GM23248 (cell line): ENCODE results near the gene GDF11. TPM values are rescaled to one million over a fixed set of nuclear protein-coding genes. Genes with fewer than 3 reads are reported as not detected.

ENCODE experiments used
- DNase-seq: peaks from one replicate; pipeline ENCODE4 v3.0.0-alpha.2; 2015
- H2AFZ ChIP-seq: fragments of 200-600 bp; sonication (generic); 2 replicates; pipeline ENCODE4 v1.6.1; 2016; ENCODE audit warnings: antibody characterized with exemption
- H3F3A ChIP-seq: fragments of 200-600 bp; sonication (generic); 2 replicates; pipeline ENCODE4 v1.6.1; 2016; ENCODE audit warnings: mild to moderate bottlenecking, antibody characterized with exemption, mixed run types; ENCODE audit not compliant: insufficient read depth
- H3K27ac ChIP-seq: fragments of 200-600 bp; sonication (generic); 2 replicates; pipeline ENCODE4 v1.5.1; 2016; ENCODE audit warnings: mild to moderate bottlenecking
- H3K27me3 ChIP-seq: fragments of 200-600 bp; sonication (generic); replicated peaks from 2 replicates; pipeline ENCODE4 v1.6.1; 2016; ENCODE audit warnings: mild to moderate bottlenecking; ENCODE audit not compliant: insufficient read depth
- H3K36me3 ChIP-seq: fragments of 200-600 bp; sonication (generic); 2 replicates; pipeline ENCODE4 v1.6.1; 2016; ENCODE audit warnings: low read depth, mild to moderate bottlenecking
- H3K4me1 ChIP-seq: fragments of 200-600 bp; sonication (generic); 2 replicates; pipeline ENCODE4 v1.6.1; 2016; ENCODE audit warnings: mild to moderate bottlenecking; ENCODE audit not compliant: insufficient read depth
- H3K4me2 ChIP-seq: fragments of 200-600 bp; sonication (generic); one replicate; pipeline ENCODE4 v1.6.1; 2016; ENCODE audit warnings: mild to moderate bottlenecking; ENCODE audit not compliant: unreplicated experiment
- H3K4me3 ChIP-seq: fragments of 200-600 bp; sonication (generic); 2 replicates; pipeline ENCODE4 v1.5.1; 2016; ENCODE audit warnings: mild to moderate bottlenecking
- H3K79me2 ChIP-seq: fragments of 200-600 bp; sonication (generic); 2 replicates; pipeline ENCODE4 v1.6.1; 2016; ENCODE audit warnings: mild to moderate bottlenecking; ENCODE audit not compliant: insufficient read depth
- H3K9ac ChIP-seq: fragments of 200-600 bp; sonication (generic); 2 replicates; pipeline ENCODE4 v1.6.1; 2016; ENCODE audit warnings: mild to moderate bottlenecking
- H3K9me2 ChIP-seq: fragments of 200-600 bp; sonication (generic); 2 replicates; pipeline ENCODE4 v1.6.1; 2016; ENCODE audit warnings: mixed run types, mild to moderate bottlenecking, moderate library complexity; ENCODE audit not compliant: insufficient read depth
- H3K9me3 ChIP-seq: fragments of 200-600 bp; sonication (generic); one replicate; pipeline ENCODE4 v1.6.1; 2017; ENCODE audit warnings: low read depth
- H4K20me1 ChIP-seq: fragments of 200-600 bp; sonication (generic); 2 replicates; pipeline ENCODE4 v1.6.0; 2016; ENCODE audit not compliant: insufficient read depth
- EZH2 ChIP-seq: fragments of 200-600 bp; sonication (generic); IDR thresholded peaks from 2 replicates; pipeline ENCODE4 v1.6.1; 2018; ENCODE audit warnings: antibody characterized with exemption, mild to moderate bottlenecking; ENCODE audit not compliant: insufficient read depth, poor library complexity, severe bottlenecking
- EZH2phosphoT487 ChIP-seq: fragments of 200-600 bp; sonication (generic); IDR thresholded peaks from 2 replicates; pipeline ENCODE4 v1.6.1; 2018; ENCODE audit warnings: antibody characterized with exemption, moderate library complexity, mild to moderate bottlenecking, low read depth; ENCODE audit not compliant: insufficient read depth
- WGBS, 2 experiments: methylation state at CpG; one replicate each; pipeline ENCODE4 v1.1.6; 2015 to 2017; ENCODE audit warnings: low lambda C conversion rate in 2 of 2, low coverage in 1 of 2; ENCODE audit errors: missing lambda C conversion rate in 2 of 2; 5-methylcytosine and 5-hydroxymethylcytosine counted together
- in situ Hi-C: fragments of 300-500 bp; cut with MboI; formaldehyde crosslinking; loops from 2 replicates; pipeline ENCODE4 v1.15.0; 2020
- polyA plus RNA-seq: library from polyadenylated mRNA; unstranded; fragments of >200 nt; fragmentation: Nextera tagmentation; extraction: Ambion mirVana; gene quantifications from 2 replicates; pipeline ENCODE4 v1.2.1, GENCODE V29; 2016
- total RNA-seq: library from RNA; depleted of rRNA; stranded (reverse); fragments of >200 nt; shearing (Covaris generic); gene quantifications from 2 replicates; pipeline ENCODE4 v1.2.3, GENCODE V29; 2014

The GDF11 gene
- total and polyA plus RNA-seq, 2 experiments from 2014 or later: 0.56 to 2.1 TPM

GRCh38 chr12:55727643-55728185, 15.2 kb upstream of the GDF11 start:
- in situ Hi-C loops: no loop called here
- Histone ChIP-seq H3K79me2 (peaks cover 58% of the 10 kb centered on the region), H3K4me2 (peak overlapping the region; percentile 99), H3K9ac (peak overlapping the region; percentile 97), H3K36me3 (peaks cover 36% of the 10 kb centered on the region), H2AFZ (no peak overlapping the region), H3K9me3 (no peaks in the 10 kb centered on the region), H4K20me1 (0 out of 2 replicates have a peak, but pooled peaks cover 3% of the 10 kb centered on the region), H3K27ac (peak overlapping the region; percentile 99), H3K4me1 (peaks cover 34% of the 10 kb centered on the region), H3K9me2 (no peaks in the 10 kb centered on the region), H3K27me3 (no peaks in the 10 kb centered on the region), H3K4me3 (peak overlapping the region; percentile 97), H3F3A (peaks cover 57% of the 10 kb centered on the region)
- DNase-seq: peak; percentile 91
- 0 to 2% methylated on average over 7 to 9 of the region's 9 CpGs for whole genome bisulfite sequencing, 2 experiments
- no peak for TF ChIP-seq EZH2phosphoT487
- no peak for TF ChIP-seq EZH2

DNA sequence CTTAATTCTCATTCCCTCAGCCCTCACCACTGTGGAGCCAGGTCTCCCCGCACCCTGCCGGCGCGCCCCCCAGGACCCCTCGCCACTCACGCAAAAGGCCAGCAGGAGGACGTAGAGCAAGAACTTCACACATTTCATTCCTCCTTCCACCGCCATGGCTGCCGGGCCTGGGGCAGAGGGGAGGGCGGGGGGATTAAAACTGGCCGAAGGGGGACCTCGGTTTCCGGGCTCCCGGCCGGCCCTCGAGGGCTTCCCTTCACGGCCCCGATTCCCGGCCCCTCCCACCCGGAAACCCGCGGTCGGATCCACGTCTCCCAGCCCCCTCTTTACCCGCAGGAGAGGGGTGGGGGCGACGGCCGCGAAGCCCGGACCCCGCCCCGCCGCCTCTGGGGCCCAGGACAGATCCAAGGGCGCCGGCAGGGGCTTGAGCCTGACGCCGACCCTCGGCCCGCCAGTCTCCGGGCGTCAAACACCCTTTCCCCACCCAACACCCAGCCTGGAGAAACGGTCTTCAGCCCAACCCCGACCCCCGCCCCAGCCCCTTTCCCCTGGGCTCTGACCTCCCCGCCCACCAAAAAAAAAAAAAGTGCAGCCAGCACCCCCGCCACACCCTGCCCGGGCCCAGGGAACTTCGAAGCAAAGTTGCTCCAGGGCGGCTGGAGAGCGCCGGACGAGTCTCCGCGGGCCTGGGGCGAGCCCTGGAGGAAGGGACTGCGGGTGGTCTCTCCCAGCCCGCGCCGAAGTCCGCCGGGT, 14.6 kb upstream of the GDF11 start:
- H3K79me2 ChIP-seq: peaks cover 58% of the 10 kb centered on the region
- H3K4me2 ChIP-seq: peak overlapping the region; percentile 99
- TF ChIP-seq EZH2phosphoT487: no peak
- no peak for TF ChIP-seq EZH2
- peak overlapping the region; percentile 99 for H3K27ac ChIP-seq
- peaks cover 34% of the 10 kb centered on the region for H3K36me3 ChIP-seq
- H4K20me1 ChIP-seq: 0 out of 2 replicates have a peak, but pooled peaks cover 3% of the 10 kb centered on the region
- no peaks in the 10 kb centered on the region for H3K9me2 ChIP-seq
- H3F3A ChIP-seq: peaks cover 51% of the 10 kb centered on the region
- in situ Hi-C loops: no loop called here
- peak; percentile 74 for DNase-seq
- H3K4me1 ChIP-seq: peaks cover 34% of the 10 kb centered on the region
- WGBS, 2 experiments: 1% methylated on average over 20 to 55 of the region's 61 CpGs
- H3K4me3 ChIP-seq: peak overlapping the region; percentile 97
- no peaks in the 10 kb centered on the region for H3K9me3 ChIP-seq
- H2AFZ ChIP-seq: no peak overlapping the region
- no peaks in the 10 kb centered on the region for H3K27me3 ChIP-seq
- H3K9ac ChIP-seq: peak overlapping the region; percentile 97

DNA sequence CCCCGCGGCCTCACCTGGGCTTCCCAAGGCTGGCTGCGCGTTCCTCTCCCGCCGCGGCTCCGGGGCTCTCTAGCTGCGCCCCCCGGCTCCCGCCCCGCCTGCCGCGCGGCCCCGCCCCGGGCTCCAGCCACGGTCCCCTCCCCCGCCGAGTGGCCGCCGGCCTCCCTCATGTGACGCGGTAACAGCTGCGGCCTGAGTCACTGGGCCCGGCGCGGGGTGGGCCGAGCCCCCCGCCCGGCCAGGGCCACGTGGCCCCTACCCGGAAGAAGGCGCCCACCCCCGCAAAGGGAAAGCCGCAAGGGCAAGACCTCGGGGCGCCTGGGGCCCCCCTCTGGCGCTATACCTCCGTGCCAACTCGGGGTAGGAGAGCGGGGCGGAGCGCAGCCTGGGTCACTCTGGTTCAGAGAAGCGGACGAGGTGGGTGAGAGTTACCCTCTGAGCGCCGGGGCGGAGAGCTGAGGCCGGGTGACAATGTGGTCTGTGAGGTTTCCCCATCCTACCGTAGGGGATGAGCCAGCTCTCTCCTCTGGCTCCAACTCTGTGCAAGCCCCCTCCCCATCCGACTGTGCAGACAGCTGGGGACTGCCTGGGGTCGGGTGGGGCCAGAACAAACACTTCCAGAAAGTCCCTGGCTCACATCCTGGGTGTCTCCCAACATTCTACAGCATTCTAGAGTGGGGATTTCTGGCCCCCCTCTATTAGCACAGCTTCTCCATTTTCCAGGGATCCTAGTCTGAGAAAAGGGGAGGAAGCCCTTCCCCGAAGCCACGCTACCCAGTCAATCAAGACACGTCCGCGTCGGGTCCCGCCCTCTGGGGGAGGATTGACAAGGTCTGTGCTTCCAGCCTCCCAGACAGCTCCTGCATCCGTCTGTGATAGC, 13.7 kb upstream of the GDF11 start, which contains the start of gene CD63:
CD63 (minus strand) TSS at position 71 of the 880 bp plus-strand sequence. CDS start 668 bp downstream, outside the sequence.
- 0 to 1% methylated on average over 51 to 56 of the region's 61 CpGs for WGBS, 2 experiments
- peak within 1 kb of the TSS; percentile 67 for H2AFZ ChIP-seq
- H3K27ac ChIP-seq: peak within 1 kb of the TSS; percentile 99
- H3K9me2 ChIP-seq: no peaks in the 10 kb centered on the region
- TF ChIP-seq EZH2 (no peak), EZH2phosphoT487 (no peak)
- peaks cover 58% of the 10 kb centered on the region for H3K79me2 ChIP-seq
- peak within 1 kb of the TSS; percentile 99 for H3K4me2 ChIP-seq
- no peaks in the 10 kb centered on the region for H3K9me3 ChIP-seq
- no peaks in the 10 kb centered on the region for H3K27me3 ChIP-seq
- in situ Hi-C loops: no loop called here
- DNase-seq: peak; percentile 95
- H3K36me3 ChIP-seq: peaks cover 26% of the 10 kb centered on the region
- peak within 1 kb of the TSS; percentile 97 for H3K4me3 ChIP-seq
- peaks cover 43% of the 10 kb centered on the region for H3F3A ChIP-seq
- peak within 1 kb of the TSS; percentile 97 for H3K9ac ChIP-seq
- H4K20me1 ChIP-seq: 0 out of 2 replicates have a peak, but pooled peaks cover 3% of the 10 kb centered on the region
- peaks cover 34% of the 10 kb centered on the region for H3K4me1 ChIP-seq
